DND-41 (cell line): ENCODE data around the gene NMRK2.

Source experiments
- CTCF ChIP-seq: IDR thresholded peaks from 2 replicates; pipeline ENCODE4 v1.5.1; 2012; ENCODE audit warnings: borderline replicate concordance, low read length, moderate library complexity, mild to moderate bottlenecking; ENCODE audit not compliant: poor library complexity, severe bottlenecking; ENCODE audit errors: extremely low read depth
- EZH2 ChIP-seq: IDR thresholded peaks from 3 replicates; pipeline ENCODE4 v1.6.1; 2012; ENCODE audit warnings: borderline replicate concordance, low read depth, mild to moderate bottlenecking, moderate library complexity, low read length, inconsistent platforms; ENCODE audit not compliant: severe bottlenecking

- no peak for TF ChIP-seq EZH2
- TF ChIP-seq CTCF = no peak
These were observed 18.3 kb downstream of the NMRK2 start for GRCh38 chr19:3950871-3951861.
